A673 (cell line): Measurements from ENCODE around the gene SRRM4. TPM values are rescaled to one million over a fixed set of nuclear protein-coding genes. Genes with fewer than 3 reads are reported as not detected.

Experiments used
- BruUV-seq: library from RNA; stranded (reverse); fragments of 400-500 nt; replicated peaks from 2 replicates; lab custom pipeline; 2021; lab: Mats Ljungman, UMichigan
- CTCF ChIA-PET: fragments of 300-600 bp; sonication (Branson Sonifier 250); formaldehyde crosslinking; loops from one replicate; lab custom pipeline; 2022; ENCODE audit warnings: antibody characterized with exemption; lab: Charles Lee
- POLR2A ChIA-PET: fragments of 300-600 bp; sonication (Branson Sonifier 250); formaldehyde crosslinking; loops from one replicate; lab custom pipeline; 2022; ENCODE audit warnings: antibody characterized with exemption; ENCODE audit not compliant: low non-redundant PET; lab: Charles Lee
- DNase-seq: peaks from one replicate; pipeline ENCODE4 v3.0.0-alpha.2; 2015; ENCODE audit warnings: low spot score
- H3K27ac ChIP-seq: fragments of 200-600 bp; sonication (generic); 2 replicates; pipeline ENCODE4 v1.5.1; 2016; ENCODE audit warnings: mixed run types, low read depth, mild to moderate bottlenecking, mixed read lengths, antibody characterized with exemption, low read length; ENCODE audit not compliant: poor library complexity, severe bottlenecking
- H3K27me3 ChIP-seq: fragments of 200-600 bp; sonication (generic); replicated peaks from 2 replicates; pipeline ENCODE4 v1.6.1; 2017; ENCODE audit warnings: mixed run types, low read depth, mild to moderate bottlenecking, mixed read lengths, antibody characterized with exemption, low read length; ENCODE audit not compliant: insufficient read depth, poor library complexity
- H3K36me3 ChIP-seq: fragments of 200-600 bp; sonication (generic); 2 replicates; pipeline ENCODE4 v1.6.1; 2016; ENCODE audit warnings: mixed run types, mild to moderate bottlenecking, mixed read lengths, antibody characterized with exemption, low read length; ENCODE audit not compliant: insufficient read depth, poor library complexity, severe bottlenecking
- H3K4me1 ChIP-seq: fragments of 200-600 bp; sonication (generic); 2 replicates; pipeline ENCODE4 v1.6.1; 2017; ENCODE audit warnings: mixed run types, mild to moderate bottlenecking, mixed read lengths, antibody characterized with exemption, low read length; ENCODE audit not compliant: insufficient read depth, poor library complexity, severe bottlenecking
- H3K4me3 ChIP-seq: fragments of 200-600 bp; sonication (generic); 2 replicates; pipeline ENCODE4 v1.5.1; 2016; ENCODE audit warnings: low read depth, mixed run types, mild to moderate bottlenecking, mixed read lengths, low read length; ENCODE audit not compliant: poor library complexity, severe bottlenecking
- H3K9me3 ChIP-seq: fragments of 200-600 bp; sonication (generic); 2 replicates; pipeline ENCODE4 v1.6.1; 2016; ENCODE audit warnings: mixed run types, low read depth, mild to moderate bottlenecking, mixed read lengths, antibody characterized with exemption, low read length; ENCODE audit not compliant: poor library complexity, severe bottlenecking
- CTCF ChIP-seq: fragments of 300-800, 200-600 bp; sonication (generic); conservative IDR thresholded peaks from 2 replicates; pipeline ENCODE4 v1.5.1; 2017; ENCODE audit warnings: low read depth, mild to moderate bottlenecking, antibody characterized with exemption, low read length, moderate library complexity, mixed read lengths
- EZH2 ChIP-seq: fragments of 200-600 bp; sonication (generic); IDR thresholded peaks from 2 replicates; pipeline ENCODE4 v1.6.1; 2017; ENCODE audit warnings: borderline replicate concordance, low read depth, mild to moderate bottlenecking, mixed read lengths, antibody characterized with exemption, low read length; ENCODE audit not compliant: poor library complexity, severe bottlenecking
- intact Hi-C: fragments of 100-400 bp; cut with micrococcal nuclease; formaldehyde crosslinking; loops from one replicate; pipeline ENCODE4 v1.10.0; 2022; ENCODE audit not compliant: unreplicated experiment
- total RNA-seq: library from RNA; stranded (reverse); gene quantifications from 2 replicates; pipeline ENCODE4 v1.2.3, GENCODE V29; 2021

Gene SRRM4
- total RNA-seq, 1 experiment from 2014 or later: not detected

- intact Hi-C loops: no loop called here
- Histone ChIP-seq H3K4me1 (no peaks in the 10 kb centered on the region), H3K4me3 (no peak overlapping the region), H3K27me3 (peaks cover 55% of the 10 kb centered on the region), H3K27ac (no peak overlapping the region), H3K9me3 (no peaks in the 10 kb centered on the region), H3K36me3 (no peaks in the 10 kb centered on the region)
- DNase-seq: no peak
- ChIA-PET POLR2A (no interaction called here), CTCF (no interaction called here)
- TF ChIP-seq EZH2 (no peak), CTCF (no peak)
- BruUV-seq: no TSS peak
These were observed 100.7 kb downstream of the SRRM4 start for GRCh38 chr12:119082016-119082415.

- Histone ChIP-seq H3K27me3 (peaks cover 58% of the 10 kb centered on the region), H3K36me3 (no peaks in the 10 kb centered on the region), H3K27ac (no peak overlapping the region), H3K9me3 (no peaks in the 10 kb centered on the region), H3K4me3 (no peak overlapping the region), H3K4me1 (no peaks in the 10 kb centered on the region)
- CTCF ChIA-PET: no interaction called here
- DNase-seq: no peak
- intact Hi-C loops: no loop called here
- TF ChIP-seq EZH2 (no peak), CTCF (no peak)
- no TSS peak for BruUV-seq
- POLR2A ChIA-PET: no interaction called here
These were observed 101.2 kb downstream of the SRRM4 start for GRCh38 chr12:119082496-119082895.

DNA sequence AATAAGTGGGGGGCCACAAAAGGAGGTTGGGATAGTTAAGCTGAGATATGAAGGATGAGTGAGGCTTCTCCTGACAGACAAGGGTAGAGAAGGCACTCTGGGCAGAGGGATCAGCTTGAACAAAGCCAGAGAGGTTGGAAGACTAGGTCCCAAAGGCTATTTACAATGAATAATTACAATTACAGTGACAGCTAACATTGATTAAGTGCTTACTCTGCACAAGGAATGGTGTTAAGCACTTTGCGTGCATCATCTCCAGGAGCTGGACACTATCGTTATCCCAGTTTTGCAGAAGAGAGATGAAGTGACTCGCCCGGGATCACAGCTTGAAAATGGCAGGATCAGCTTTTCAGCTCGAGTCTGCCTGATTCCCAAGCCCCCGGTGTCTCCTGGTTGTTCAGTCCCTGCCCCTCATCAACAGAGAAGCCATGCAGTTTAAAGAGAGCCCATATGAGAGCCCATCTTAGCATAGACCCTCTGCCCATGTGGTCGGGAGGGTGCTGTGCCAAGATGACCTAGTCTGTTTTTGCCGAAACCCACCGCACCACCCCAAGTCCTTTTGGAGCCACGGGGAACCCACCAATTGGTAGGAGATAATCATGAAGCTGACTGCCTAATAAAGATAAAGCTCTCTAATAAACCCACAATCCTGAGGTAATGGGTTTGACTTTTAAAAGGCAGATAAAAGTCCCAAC, 107.5 kb downstream of the SRRM4 start:
- Histone ChIP-seq H3K36me3 (no peaks in the 10 kb centered on the region), H3K27me3 (peaks cover 10% of the 10 kb centered on the region), H3K4me3 (no peak overlapping the region), H3K27ac (no peak overlapping the region), H3K9me3 (no peaks in the 10 kb centered on the region), H3K4me1 (no peaks in the 10 kb centered on the region)
- intact Hi-C loops: no loop called here
- DNase-seq: no peak
- ChIA-PET POLR2A (no interaction called here), CTCF (no interaction called here)
- BruUV-seq: no TSS peak
- TF ChIP-seq EZH2: no peak
- TF ChIP-seq CTCF: no peak
